GM21717 (cell line): ENCODE results near the gene TTC23L.
"Not testable (repeated sequence)": the region's sequence is repeated elsewhere in the genome, so short reads cannot be mapped to it uniquely, and the experiment has no call there.

ENCODE experiments used
- ATAC-seq: cut with Tn5 transposase; IDR thresholded peaks from one replicate; pipeline ENCODE4 v1.9.1; 2021; ENCODE audit warnings: mild to moderate bottlenecking, moderate library complexity; ENCODE audit not compliant: unreplicated experiment

The TTC23L gene, protein sequence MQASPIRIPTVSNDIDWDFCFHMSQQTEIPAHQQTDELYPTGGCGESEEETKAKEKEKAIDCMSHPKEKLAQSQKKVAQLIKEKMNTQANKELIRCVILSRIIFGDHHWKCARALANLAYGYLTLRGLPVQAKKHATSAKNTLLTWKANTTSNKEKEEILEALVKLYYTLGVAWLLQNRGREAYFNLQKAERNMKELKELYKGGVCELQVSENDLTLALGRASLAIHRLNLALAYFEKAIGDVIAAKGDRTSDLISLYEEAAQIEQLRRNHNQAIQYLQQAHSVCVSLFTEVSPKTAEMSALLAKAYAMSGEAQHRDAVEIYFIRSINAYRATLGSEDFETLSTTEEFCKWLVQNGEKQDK

DNA sequence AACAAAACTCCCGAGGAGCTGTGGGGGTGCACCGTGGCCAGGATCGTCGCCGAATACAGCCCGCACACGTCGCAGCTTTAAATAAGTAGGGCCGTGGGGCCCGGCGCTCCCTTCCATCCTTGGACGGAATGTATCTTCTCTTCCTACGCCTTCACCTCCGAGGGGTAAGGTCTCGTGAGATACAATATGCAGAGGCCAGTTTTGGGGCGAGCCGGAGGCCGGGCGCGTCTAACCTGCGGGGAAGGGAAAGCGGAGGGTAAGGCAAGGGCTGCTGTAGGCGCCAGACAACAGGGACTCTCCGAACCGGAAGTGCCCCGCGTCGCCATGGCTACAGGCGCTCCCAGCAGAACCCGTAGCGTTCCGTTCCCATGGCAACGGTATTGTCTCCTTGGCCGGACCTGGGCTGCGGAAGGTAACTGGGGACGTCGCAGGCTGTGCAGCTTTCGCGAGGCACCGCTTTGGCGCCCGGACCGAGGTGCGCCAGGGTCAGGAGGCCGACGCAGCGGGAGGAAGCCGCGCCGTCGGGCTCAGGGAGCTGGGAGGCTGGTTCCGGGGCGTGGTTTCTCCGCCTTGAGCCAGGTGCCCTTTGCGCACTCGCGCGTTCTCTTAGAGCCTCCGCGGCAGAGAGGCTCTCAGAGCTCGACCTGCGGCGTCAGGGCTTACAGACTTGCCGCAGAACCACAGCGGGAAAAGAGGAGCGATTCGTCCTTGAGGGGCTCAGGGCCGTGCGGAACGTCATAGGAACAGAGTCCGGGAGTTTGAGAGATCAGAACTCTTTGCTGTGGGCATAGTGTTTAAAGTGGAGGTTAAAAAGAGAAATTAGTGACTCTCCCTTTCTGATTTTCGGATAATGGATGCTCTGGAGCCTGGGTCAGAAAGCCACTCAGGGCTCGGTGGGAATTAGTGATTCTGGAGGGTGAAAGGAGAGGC is at the start of gene TTC23L:
Gene TTC23L (plus strand): TSS at position 380 of the 930 bp plus-strand sequence. CDS start 1,508 bp downstream, outside the sequence.
- ATAC-seq: peak; percentile 96

DNA sequence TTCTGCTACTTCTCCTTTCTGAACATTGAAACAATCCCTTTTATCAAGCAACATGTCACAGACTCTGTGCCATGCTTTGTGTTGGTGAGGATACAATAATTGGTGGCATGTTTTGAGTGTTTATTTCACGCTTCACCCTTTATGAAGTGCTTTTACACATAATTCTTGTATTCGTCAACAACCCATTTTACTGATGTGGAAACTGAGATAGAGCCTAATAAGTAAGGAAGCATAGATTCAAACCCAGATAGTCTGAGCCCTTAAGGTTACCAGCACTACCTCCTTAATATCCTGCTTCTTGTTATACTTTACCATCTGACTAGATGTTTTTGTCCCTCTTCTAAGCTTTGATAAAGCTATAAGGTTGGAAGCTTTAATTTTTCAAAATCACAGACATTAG is 49.3 kb upstream of the TTC23L start:
- ATAC-seq: no peak

DNA sequence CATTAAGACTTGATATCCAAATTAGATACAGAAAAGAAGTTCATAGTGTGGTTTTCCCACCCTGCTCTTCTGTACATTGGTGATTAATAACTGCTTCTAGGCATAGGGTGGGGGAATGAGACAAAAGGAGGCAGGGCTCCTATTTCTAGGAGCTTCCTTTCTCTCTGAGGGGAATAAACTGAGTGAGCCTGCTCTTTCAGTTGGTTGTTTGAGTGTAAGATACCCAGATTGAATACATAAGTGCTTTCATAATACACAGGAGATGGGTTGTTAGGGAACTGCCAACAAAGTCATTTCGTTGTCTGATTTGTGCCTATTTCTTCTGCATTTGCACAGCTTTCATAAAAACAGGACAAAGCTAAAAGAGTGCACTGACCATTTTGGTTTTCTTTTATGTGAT is 48.9 kb upstream of the TTC23L start:
- no peak for ATAC-seq

DNA sequence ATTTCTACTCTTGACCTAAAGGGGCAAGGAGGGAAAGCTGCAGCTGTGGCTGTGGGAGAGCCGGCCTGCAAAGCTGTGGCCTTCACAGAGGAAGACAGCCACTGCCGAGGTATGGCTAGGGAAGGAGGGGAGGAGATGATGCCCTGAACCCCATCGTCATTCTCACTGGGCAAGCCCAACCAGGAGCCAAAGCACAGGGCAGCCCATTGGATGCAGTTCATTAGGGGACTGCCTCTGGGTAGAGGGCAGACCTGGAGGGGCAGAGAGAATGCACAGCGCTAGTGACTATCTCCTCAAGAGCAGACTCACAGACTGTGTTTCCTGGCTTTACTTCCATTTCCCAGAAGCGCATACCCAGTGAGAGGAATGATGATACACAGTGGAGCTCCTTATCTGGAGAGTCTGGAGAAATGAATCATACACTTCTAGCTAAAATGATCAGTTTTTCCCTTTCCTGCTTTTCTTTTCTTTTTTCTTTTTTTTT is 47.2 kb upstream of the TTC23L start:
- ATAC-seq: no peak

DNA sequence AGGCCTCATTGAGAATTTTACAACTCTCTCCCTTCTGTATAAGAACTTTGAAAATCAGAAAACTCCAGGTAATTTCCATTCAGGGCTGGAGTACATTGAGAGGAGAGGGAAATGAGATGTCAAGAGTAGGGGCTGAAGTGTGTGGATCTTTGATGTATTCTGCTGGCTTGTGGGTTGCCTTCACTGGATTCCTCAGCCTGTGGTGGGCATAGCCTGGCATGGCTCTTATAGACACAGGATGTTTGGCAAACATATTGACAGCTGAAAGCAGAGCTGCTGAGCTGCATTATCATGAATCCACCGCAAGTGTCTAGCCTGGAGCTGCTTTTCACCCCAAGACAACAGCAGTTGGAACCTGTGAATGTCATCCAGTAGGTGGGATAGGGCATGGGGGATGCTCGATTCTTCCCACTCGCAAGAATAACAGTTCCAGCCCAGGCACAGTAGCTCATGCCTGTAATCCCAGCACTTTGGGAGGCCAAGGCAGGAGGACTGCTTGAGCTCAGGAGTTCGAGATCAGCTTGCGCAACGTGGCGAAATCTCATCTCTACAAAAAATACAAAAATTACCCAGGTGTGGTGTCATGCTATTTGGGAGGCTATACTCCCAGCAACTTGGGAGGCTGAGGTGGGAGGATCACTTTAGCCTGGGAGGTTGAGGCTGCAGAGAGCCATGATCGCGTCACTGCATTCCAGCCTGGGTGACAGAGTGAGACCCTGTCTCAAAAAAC is 36.0 kb upstream of the TTC23L start:
- no peak for ATAC-seq

DNA sequence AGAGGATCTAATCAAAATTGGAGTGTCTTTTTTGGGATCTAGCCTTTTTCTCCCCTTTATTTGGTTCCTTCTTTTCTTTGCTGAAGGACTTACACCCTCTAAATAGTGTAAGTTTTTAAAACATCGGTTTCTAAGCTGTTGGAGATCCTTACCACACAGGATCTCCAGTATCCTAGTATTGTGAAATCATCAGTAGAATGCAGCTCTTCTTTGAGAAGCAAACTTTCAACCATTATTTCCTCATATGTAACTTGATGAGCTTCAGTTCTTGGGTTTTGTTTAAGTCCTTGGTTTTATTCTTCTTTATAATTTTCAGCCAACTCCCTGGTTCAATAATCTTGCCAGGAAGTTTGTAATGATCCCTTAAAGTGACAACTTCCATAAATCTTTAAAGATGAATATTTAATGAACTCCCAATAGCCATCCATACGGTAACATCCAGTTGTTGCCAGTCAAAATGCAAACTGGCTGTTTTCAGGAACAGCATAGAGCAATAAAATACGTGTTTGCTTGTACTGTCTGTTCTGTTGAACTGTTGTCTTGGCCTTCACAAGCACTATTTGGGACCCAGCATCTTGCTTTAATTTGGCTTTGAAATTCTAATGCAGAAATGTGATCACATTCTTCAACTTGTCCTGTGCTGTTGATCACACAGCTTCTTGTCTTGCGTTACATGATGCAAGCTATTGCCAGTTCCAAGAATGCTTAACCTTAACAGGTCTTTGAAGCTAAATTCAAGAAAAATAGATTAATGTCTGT is 34.8 kb upstream of the TTC23L start:
- no peak for ATAC-seq

DNA sequence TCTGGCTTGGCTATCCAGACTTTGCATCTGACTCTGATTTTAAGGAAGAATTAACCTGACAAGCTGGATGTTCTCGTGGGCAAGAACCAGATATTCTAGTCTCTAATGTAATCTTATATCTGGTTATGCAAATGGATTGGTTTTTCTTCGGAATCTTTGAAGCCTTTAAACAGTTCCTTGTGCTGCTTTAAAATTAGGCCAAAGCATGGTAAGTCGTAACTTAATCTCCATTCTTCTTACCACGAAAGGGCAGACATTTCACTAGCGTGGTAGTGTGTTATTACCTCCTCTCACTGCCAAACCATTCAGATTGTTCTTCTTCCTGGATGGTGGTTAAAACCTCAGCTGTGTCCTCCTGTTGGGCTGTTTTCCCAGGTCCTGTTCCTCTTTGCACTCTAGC is 34.1 kb upstream of the TTC23L start:
- ATAC-seq: no peak

DNA sequence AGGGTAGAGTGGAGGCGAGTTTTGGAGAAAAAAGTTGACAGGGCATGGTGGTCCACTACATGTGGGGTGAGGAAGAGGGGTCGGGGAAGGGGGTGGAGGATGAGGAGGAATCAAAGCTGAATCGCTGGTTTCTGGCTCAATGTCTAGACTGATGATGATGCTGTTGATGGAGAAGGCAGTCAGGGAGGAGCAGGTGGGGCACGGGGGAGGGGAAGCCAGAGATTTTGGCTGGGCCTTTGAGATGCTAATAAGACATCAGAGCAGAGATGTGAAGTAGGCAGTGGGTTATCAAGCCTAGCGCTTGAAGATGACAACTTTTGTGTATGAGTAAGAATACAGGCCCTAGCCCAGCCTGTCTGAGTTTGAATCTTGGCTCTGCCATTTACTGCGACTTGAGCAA is 32.4 kb upstream of the TTC23L start:
- no peak for ATAC-seq

DNA sequence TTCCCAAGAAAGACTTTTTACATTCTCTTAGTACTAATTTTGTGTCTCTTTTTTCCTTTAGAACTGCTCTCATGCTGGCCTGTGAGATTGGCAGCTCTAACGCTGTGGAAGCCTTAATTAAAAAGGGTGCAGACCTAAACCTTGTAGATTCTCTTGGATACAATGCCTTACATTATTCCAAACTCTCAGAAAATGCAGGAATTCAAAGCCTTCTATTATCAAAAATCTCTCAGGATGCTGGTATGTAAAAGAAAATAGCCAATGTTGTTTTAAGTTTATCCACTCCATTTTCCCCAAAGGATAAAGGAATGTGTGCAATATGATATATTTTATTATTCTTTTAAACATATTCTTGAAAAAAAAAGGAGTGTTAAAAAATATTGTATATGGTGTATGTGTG is 27.3 kb upstream of the TTC23L start:
- ATAC-seq: no peak

DNA sequence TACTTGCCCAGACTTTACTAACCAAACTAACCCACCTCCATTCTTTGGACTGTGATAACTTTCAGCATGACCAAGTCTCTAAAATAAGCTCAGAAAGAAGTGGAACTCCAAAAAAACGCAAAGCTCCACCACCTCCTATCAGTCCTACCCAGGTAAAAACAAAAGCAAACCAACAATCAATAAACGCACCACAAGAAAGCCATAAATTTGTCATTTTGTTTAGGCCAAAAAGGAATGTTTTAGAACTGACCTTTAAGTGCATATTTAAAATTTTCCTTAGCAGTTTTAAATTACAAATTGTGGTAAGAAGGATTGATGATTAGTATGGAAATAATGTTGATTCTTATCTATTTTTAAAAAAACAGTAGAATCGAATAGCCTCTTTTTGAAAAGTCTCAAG is 25.5 kb upstream of the TTC23L start:
- ATAC-seq: no peak

DNA sequence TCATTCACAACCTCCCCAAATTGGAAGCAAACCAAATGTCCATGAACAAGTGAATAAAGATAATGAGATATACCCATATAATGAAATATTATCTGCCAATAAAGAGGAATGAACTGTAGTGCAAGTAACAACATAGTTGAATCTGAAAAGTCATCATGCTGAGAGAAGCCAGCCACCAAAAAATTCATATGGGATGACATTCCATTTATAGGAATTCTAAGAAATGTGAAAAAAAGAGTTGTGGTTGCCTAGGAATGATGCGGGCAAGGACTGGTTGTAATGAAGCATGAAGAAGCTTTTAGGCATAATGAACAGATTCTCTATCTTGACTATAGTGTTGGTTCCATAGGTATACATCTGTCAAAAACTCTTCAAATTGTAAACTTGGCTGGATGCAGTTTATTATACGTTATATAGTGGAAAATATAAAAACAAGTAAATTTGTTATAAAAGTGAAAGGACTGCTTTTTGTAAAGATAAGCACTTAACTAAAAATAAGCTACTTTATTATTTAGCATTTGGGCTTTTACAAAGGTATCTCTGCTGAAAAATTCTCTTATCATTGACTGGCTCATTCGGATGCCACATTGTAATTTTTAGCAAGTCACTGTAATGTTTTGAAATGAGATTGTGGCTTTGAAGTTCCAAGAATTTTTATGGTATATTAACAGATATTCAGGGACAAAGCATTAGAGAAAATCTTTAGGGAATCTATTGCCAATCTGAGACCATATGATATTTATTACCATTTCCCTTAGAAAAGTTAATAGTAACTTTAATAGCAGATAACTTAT is 21.2 kb upstream of the TTC23L start:
- no peak for ATAC-seq

DNA sequence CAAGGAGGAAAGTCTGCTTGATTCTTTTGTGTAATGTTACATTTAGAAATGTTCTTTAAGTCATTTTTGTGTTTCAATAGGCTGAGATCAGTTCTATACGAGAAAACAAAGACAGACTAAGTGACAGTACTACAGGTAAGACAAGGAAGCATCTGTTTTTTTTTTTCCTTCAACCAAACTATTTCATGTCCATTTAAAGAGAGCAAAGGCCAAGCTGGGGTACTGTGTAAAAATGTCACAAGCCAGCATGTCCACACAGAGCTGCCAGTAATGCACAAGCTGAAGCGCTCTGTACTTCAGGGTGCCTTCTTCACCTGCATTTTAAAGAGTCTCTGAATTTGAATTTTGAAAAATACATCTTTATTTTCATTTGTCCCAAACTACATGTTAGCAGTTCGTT is 20.2 kb upstream of the TTC23L start:
- ATAC-seq: no peak

DNA sequence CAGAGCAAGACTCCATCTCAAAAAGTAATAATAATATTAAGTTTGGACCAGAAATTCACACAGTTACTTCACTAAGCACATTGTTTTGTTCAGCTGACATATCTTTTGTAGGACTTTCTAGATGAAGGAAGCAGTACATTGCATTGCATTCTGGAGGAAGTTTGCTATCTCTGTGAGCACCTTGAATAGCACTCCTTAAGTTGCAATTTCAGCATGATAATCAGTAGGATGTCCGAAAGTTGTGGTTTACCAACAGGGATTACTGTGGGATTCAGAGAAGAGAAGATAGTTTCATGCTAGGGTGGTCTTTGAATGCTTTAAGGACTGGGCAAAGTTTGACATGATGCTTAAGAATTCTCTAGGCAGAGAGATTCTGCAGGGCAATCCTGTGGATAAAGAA is 18.4 kb upstream of the TTC23L start:
- no peak for ATAC-seq

DNA sequence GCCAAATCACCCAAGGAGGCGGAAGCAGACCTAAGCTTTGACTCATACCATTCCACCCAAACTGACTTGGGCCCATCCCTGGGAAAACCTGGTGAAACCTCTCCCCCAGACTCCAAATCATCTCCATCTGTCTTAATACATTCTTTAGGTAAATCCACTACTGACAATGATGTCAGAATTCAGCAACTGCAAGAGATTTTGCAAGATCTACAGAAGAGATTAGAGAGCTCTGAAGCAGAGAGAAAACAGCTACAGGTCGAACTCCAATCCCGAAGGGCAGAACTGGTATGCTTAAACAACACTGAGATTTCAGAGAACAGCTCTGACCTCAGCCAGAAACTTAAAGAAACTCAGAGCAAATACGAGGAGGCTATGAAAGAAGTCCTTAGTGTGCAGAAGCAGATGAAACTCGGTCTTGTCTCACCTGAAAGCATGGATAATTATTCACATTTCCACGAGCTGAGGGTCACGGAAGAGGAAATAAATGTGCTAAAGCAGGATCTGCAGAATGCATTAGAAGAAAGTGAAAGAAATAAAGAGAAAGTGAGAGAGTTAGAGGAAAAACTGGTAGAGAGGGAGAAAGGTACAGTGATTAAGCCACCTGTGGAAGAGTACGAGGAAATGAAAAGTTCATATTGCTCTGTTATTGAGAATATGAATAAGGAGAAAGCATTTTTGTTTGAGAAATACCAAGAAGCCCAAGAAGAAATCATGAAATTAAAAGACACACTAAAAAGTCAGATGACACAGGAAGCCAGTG is 15.8 kb upstream of the TTC23L start:
- no peak for ATAC-seq

DNA sequence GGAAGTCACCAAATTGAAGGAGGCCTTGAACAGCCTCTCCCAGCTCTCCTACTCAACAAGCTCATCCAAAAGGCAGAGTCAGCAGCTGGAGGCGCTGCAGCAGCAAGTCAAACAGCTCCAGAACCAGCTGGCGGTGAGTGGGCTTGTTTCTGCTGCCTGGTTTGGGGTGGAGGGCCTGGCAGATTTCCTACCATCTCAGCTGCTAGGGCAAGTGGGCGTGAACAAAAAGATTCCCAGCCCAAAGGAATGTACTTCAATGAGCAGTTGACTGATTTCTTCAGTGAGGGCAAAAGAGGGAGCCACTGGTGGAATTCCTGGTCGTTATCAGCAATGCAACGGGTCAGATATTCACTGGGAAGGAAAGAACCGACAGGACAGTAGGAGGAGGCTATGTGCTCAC is 12.6 kb upstream of the TTC23L start:
- ATAC-seq: no peak

DNA sequence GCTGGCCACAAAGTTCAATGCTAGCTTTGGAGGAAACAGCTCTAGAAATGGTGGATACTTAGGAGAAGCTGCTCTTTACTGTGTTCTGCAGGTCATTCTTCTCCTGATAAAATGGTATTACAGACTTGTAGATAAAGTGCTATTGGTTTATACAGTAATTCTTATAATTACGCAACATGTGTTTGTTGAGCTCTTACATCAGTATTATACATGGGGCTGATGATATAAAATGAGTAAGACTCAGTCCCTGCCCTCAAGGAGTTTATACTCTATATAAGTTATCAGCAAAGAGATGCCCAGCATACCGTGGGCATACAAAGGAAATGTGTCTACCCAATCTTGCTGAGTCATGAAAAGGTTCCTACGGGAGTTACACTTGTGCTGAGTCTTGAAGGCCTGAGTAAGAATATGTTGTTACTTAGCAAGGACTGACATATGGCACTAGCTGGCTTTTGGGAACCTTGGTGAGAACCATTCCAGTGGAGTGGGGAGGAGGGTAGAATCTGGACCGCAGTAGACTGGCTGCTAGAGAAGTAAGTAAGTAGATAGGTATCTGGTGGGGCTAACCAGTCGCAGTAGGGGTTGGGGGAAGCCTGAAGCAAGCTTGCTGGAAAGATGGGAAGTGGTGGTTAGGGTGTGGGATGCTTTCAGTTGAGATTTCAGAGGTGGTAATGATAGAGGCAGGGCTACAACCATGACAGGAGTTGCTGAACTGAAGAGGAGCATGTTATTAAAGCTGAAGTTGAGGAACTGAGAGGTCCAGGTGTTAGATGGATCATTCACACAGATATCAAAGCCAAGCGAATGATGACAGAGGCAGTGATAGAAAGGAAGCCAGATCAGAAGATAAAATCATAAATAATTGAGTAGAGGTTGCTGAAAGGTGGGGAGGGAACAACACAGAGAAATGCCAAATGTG is 11.1 kb upstream of the TTC23L start:
- no peak for ATAC-seq

DNA sequence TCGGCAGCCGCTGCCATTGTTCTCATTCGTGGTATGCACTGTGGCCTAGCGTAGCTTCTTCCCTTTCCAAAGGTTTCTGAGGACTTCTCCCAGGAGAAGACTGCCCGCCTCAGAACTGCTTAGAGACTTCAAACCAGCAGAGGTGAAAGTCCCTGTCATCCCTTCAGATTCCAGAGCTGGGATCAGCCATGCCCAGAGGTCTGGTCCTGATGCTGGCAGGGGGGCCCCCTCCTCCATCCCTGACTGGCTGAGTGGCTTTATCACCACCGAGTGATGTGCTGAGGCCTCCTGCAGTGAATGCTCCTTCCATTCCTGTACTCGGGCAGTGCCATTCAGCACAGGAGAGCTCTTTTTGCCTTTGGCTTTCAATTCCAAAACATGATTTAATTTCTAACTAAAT is 8.1 kb upstream of the TTC23L start:
- not testable (repeated sequence) for ATAC-seq

DNA sequence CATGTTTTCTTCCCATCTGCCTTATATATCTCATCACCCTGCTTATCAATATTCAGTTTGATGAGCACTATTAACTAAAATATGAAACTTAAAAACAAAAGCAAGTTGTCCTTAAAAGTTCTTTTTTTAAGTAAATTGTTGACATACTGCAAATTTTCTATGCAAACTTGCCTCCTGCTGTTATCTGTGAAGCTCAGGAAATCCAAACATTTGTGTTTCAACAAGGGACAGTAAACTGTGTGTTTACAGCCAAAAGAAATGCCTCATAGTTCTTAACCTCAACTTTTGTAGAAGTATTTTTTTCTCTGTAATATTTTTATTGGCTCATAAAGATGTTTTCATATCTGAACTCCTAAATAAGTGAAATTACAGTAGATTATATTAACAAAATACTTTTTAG is 7.7 kb upstream of the TTC23L start:
- no peak for ATAC-seq
